HepG2 (cell line): ENCODE results near the gene DCP1B. TPM values are rescaled to one million over a fixed set of nuclear protein-coding genes. Genes with fewer than 3 reads are reported as not detected.

Experiments used
- ATAC-seq: fragments of 200-7000 bp; cut with Tn5 transposase; 3 replicates; pipeline ENCODE4 v1.9.1; 2020; ENCODE audit warnings: mild to moderate bottlenecking, moderate library complexity
- BruUV-seq: library from RNA; stranded (reverse); fragments of 400-500 nt; replicated peaks from 2 replicates; lab custom pipeline; 2021; lab: Mats Ljungman, UMichigan
- CTCF ChIA-PET: fragments of 300-600 bp; formaldehyde crosslinking; extraction: SDS; loops from one replicate; lab custom pipeline; 2021; ENCODE audit warnings: low total read pairs, inconsistent platforms, low intra/inter-chr PET ratio; lab: Yijun Ruan, JAX
- POLR2A ChIA-PET: fragments of 350-600 bp; sonication (Branson Sonifier 250); formaldehyde crosslinking; loops from one replicate; lab custom pipeline; 2020; ENCODE audit warnings: antibody characterized with exemption, inconsistent platforms; lab: Yijun Ruan, JAX
- DNase-seq: peaks from one replicate; pipeline ENCODE4 v3.0.0-alpha.2; 2015; ENCODE audit warnings: low spot score
- FAIRE-seq: peaks from 3 replicates; lab custom pipeline; 2011; peaks lifted over from hg19 to GRCh38; lab: Jason Lieb, UNC
- H2AFZ ChIP-seq: one replicate; pipeline ENCODE4 v1.6.1; 2011; ENCODE audit warnings: low read length, inconsistent platforms
- H3K27ac ChIP-seq: fragments of 300-600 bp; 3 replicates; pipeline ENCODE4 v1.8.0; 2011; ENCODE audit warnings: mixed run types, mild to moderate bottlenecking, mixed read lengths, low read length, inconsistent platforms; ENCODE audit not compliant: insufficient read depth; ENCODE audit errors: extremely low read length
- H3K27me3 ChIP-seq, 2 experiments: fragments of 200-600 bp in 1 of 2; 2 replicates in 1 of 2; 3 replicates in 1 of 2; pipeline versions ENCODE4 v1.6.0 to v1.8.0; 2011; ENCODE audit warnings: low read length in 2 of 2, mild to moderate bottlenecking in 2 of 2, moderate library complexity in 2 of 2, inconsistent platforms in 1 of 2; ENCODE audit not compliant: insufficient read depth in 2 of 2, control insufficient read depth in 1 of 2
- H3K36me3 ChIP-seq, 2 experiments: fragments of 200-600 bp in 1 of 2; replicated peaks in 1 of 2; 2 replicates in 1 of 2; 3 replicates in 1 of 2; pipeline versions ENCODE4 v1.5.1 to v1.8.0; 2011; ENCODE audit warnings: low read length in 2 of 2, inconsistent platforms in 1 of 2; ENCODE audit not compliant: insufficient read depth in 2 of 2, control insufficient read depth in 1 of 2
- H3K4me1 ChIP-seq: 2 replicates; pipeline ENCODE4 v1.5.1; 2012; ENCODE audit warnings: low read length, inconsistent platforms; ENCODE audit not compliant: insufficient read depth
- H3K4me2 ChIP-seq: 2 replicates; pipeline ENCODE4 v1.6.0; 2011; ENCODE audit warnings: low read depth, low read length, inconsistent platforms
- H3K4me3 ChIP-seq, 3 experiments: fragments of 200-600 bp in 1 of 3; sonication (generic), shearing (Covaris generic) in 1 of 3; replicated peaks in 1 of 3; 2 replicates each; pipeline ENCODE4 v1.5.1; 2011 to 2016; ENCODE audit warnings: low read length in 3 of 3, inconsistent platforms in 2 of 3, low read depth in 2 of 3, mild to moderate bottlenecking in 2 of 3, control low read depth in 1 of 3, mixed read lengths in 1 of 3; ENCODE audit not compliant: insufficient read depth in 1 of 3
- H3K79me2 ChIP-seq: one replicate; pipeline ENCODE4 v1.6.1; 2011; ENCODE audit warnings: low read length, inconsistent platforms; ENCODE audit not compliant: insufficient read depth
- H3K9ac ChIP-seq: 2 replicates; pipeline ENCODE4 v1.6.0; 2011; ENCODE audit warnings: mild to moderate bottlenecking, low read depth, low read length, inconsistent platforms; ENCODE audit not compliant: insufficient read depth
- H3K9me3 ChIP-seq: 2 replicates; pipeline ENCODE4 v1.5.1; 2012; ENCODE audit warnings: mild to moderate bottlenecking, low read length
- H4K20me1 ChIP-seq: 2 replicates; pipeline ENCODE4 v1.6.0; 2011; ENCODE audit warnings: inconsistent platforms, mild to moderate bottlenecking, low read length, moderate library complexity; ENCODE audit not compliant: insufficient read depth
- CBFB ChIP-seq: sonication (generic); formaldehyde crosslinking; IDR thresholded peaks from 2 replicates; pipeline ENCODE4 v1.4.0; 2020; ENCODE audit warnings: missing genetic modification reagents
- EZH2 ChIP-seq: conservative IDR thresholded peaks from 2 replicates; pipeline ENCODE4 v1.6.1; 2012; ENCODE audit warnings: mild to moderate bottlenecking, low read depth, low read length, moderate library complexity
- ISL2 ChIP-seq: sonication (generic); formaldehyde crosslinking; IDR thresholded peaks from 2 replicates; pipeline ENCODE4 v1.5.0; 2020; ENCODE audit warnings: missing genetic modification reagents
- ZBTB42 ChIP-seq: sonication (generic); formaldehyde crosslinking; IDR thresholded peaks from 2 replicates; pipeline ENCODE4 v1.5.0; 2020; ENCODE audit warnings: mild to moderate bottlenecking, missing genetic modification reagents
- ZNF274 ChIP-seq: sonication (generic); formaldehyde crosslinking; IDR thresholded peaks from 2 replicates; pipeline ENCODE4 v1.5.1; 2020; ENCODE audit warnings: mild to moderate bottlenecking, missing genetic modification reagents
- ZNF292 ChIP-seq: sonication (generic); formaldehyde crosslinking; IDR thresholded peaks from 2 replicates; pipeline ENCODE4 v1.8.1; 2022; ENCODE audit warnings: mild to moderate bottlenecking, low read depth, missing genetic modification reagents, borderline replicate concordance
- ZNF33A ChIP-seq: sonication (generic); formaldehyde crosslinking; IDR thresholded peaks from 2 replicates; pipeline ENCODE4 v1.5.1; 2020; ENCODE audit warnings: missing genetic modification reagents, mild to moderate bottlenecking, moderate library complexity, borderline replicate concordance
- ZNF350 ChIP-seq: sonication (generic); formaldehyde crosslinking; IDR thresholded peaks from 2 replicates; pipeline ENCODE4 v1.4.0; 2020; ENCODE audit warnings: mild to moderate bottlenecking, low read depth, missing genetic modification reagents, borderline replicate concordance
- WGBS: methylation state at CpG from one replicate; pipeline ENCODE4 v1.1.6; 2017; ENCODE audit warnings: low lambda C conversion rate; 5-methylcytosine and 5-hydroxymethylcytosine counted together
- in situ Hi-C: cut with HindIII; loops from 2 replicates; pipeline ENCODE4 v1.10.0; 2017; ENCODE audit warnings: low pct_unique_long_range_greater_than_20kb; ENCODE audit not compliant: extremely low pct_ligation_motif_present
- intact Hi-C: fragments of 100-400 bp; cut with micrococcal nuclease; formaldehyde crosslinking; loops from one replicate; pipeline ENCODE4 v1.10.0; 2022; ENCODE audit not compliant: unreplicated experiment
- polyA plus RNA-seq, 8 experiments: library from polyadenylated mRNA; depleted of rRNA in 3 of 8; stranded (reverse) in 7 of 8; unstranded in 1 of 8; fragments of >200 nt; fragmentation: Illumina TruSeq in 4 of 8; extraction: Trizol in 4 of 8; gene quantifications; 2 replicates each; pipeline versions ENCODE4 v1.2.1 to v1.2.3, GENCODE V29; 2011 to 2016; ENCODE audit warnings: low read depth in 4 of 8, missing spikeins in 1 of 8, mixed read lengths in 1 of 8; ENCODE audit not compliant: insufficient read depth in 1 of 8
- total RNA-seq, 5 experiments: library from RNA; depleted of rRNA; stranded (reverse); fragments of >200 nt; fragmentation: Illumina TruSeq; extraction: Trizol; gene quantifications; 2 replicates each; pipeline ENCODE4 v1.2.3, GENCODE V29; 2016; ENCODE audit warnings: low read depth in 1 of 5
- TF ChIP-seq, protein P1 (sequence below): sonication (generic); formaldehyde crosslinking; IDR thresholded peaks from 2 replicates; pipeline ENCODE4 v1.8.0; 2023; ENCODE audit warnings: mild to moderate bottlenecking, missing genetic modification reagents
- TF ChIP-seq, protein P2 (sequence below): sonication (generic); formaldehyde crosslinking; IDR thresholded peaks from 2 replicates; pipeline ENCODE4 v1.4.0; 2020; ENCODE audit warnings: missing genetic modification reagents
- TF ChIP-seq, protein P3 (sequence below): sonication (generic); formaldehyde crosslinking; IDR thresholded peaks from 2 replicates; pipeline ENCODE4 v1.4.0; 2020; ENCODE audit warnings: missing genetic modification reagents
- TF ChIP-seq, protein P4 (sequence below): IDR thresholded peaks from 2 replicates; pipeline ENCODE4 v1.6.1; 2016; ENCODE audit warnings: mild to moderate bottlenecking
- TF ChIP-seq, protein P5 (sequence below): sonication (generic); formaldehyde crosslinking; IDR thresholded peaks from 2 replicates; pipeline ENCODE4 v1.4.0; 2020; ENCODE audit warnings: missing genetic modification reagents, borderline replicate concordance

Gene DCP1B
- total and polyA plus RNA-seq, 2 of the 13 experiments (the other 11 are each of a cell fraction or from before 2014, with no cell fraction given): 11.4 to 27.2 TPM

DNA sequence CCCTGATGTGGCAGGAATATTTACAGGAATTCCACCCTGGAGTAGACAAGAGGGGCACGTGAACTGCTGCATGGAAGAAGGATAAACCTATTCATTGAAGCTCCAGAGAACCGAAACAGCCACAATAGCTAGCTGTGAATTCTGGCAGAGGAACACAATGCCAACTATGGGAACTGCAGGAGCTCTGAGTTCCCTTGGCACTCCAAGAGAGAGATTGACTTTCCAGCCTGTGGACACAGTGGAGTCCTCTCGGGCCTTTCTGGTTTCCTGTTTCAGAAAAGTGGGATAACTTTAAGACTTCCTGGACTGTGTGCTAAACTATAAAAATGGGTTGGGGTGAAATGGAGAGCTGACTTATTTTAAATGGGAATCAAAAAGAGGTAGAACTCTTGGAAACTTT, 97.7 kb downstream of the DCP1B start:
- no peak overlapping the region for H3K4me2 ChIP-seq
- DNase-seq: no peak
- H3K9ac ChIP-seq: no peak overlapping the region
- ChIA-PET CTCF (no interaction called here), POLR2A (no interaction called here)
- no peak for ATAC-seq
- WGBS: 4% methylated on average over 3 of the region's 3 CpGs
- H3K4me1 ChIP-seq: no peaks in the 10 kb centered on the region
- in situ Hi-C loops: no loop called here
- no peak for FAIRE-seq
- H3K79me2 ChIP-seq: no peaks in the 10 kb centered on the region
- peaks cover 16% of the 10 kb centered on the region for H3K9me3 ChIP-seq
- no peak overlapping the region for H3K4me3 ChIP-seq
- no peaks in the 10 kb centered on the region for H4K20me1 ChIP-seq
- no peak overlapping the region for H2AFZ ChIP-seq
- no peaks in the 10 kb centered on the region for H3K36me3 ChIP-seq
- H3K27me3 ChIP-seq: peaks cover 0 to 3% of the 10 kb centered on the region in 2 experiments; a peak in 1 of 5 replicates
- BruUV-seq: no TSS peak
- intact Hi-C loops: no loop called here
- H3K27ac ChIP-seq: no peak overlapping the region
- TF ChIP-seq, protein P1, sequence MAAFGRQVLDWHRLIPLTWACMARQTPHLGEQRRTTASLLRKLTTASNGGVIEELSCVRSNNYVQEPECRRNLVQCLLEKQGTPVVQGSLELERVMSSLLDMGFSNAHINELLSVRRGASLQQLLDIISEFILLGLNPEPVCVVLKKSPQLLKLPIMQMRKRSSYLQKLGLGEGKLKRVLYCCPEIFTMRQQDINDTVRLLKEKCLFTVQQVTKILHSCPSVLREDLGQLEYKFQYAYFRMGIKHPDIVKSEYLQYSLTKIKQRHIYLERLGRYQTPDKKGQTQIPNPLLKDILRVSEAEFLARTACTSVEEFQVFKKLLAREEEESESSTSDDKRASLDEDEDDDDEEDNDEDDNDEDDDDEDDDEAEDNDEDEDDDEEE (CRISPR knock-in tag): no peak
- TF ChIP-seq ZBTB42 (CRISPR knock-in tag): no peak
- no peak for TF ChIP-seq ZNF274 (CRISPR knock-in tag)
- TF ChIP-seq ZNF33A: no peak
- no peak for TF ChIP-seq CBFB (CRISPR knock-in tag)
- TF ChIP-seq ZNF350: no peak
- TF ChIP-seq, protein P2, sequence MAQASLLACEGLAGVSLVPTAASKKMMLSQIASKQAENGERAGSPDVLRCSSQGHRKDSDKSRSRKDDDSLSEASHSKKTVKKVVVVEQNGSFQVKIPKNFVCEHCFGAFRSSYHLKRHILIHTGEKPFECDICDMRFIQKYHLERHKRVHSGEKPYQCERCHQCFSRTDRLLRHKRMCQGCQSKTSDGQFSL (CRISPR knock-in tag): no peak
- TF ChIP-seq, protein P3, sequence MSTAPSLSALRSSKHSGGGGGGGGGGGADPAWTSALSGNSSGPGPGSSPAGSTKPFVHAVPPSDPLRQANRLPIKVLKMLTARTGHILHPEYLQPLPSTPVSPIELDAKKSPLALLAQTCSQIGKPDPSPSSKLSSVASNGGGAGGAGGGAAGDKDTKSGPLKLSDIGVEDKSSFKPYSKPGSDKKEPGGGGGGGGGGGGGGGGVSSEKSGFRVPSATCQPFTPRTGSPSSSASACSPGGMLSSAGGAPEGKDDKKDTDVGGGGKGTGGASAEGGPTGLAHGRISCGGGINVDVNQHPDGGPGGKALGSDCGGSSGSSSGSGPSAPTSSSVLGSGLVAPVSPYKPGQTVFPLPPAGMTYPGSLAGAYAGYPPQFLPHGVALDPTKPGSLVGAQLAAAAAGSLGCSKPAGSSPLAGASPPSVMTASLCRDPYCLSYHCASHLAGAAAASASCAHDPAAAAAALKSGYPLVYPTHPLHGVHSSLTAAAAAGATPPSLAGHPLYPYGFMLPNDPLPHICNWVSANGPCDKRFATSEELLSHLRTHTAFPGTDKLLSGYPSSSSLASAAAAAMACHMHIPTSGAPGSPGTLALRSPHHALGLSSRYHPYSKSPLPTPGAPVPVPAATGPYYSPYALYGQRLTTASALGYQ: no peak
- TF ChIP-seq, protein P4, sequence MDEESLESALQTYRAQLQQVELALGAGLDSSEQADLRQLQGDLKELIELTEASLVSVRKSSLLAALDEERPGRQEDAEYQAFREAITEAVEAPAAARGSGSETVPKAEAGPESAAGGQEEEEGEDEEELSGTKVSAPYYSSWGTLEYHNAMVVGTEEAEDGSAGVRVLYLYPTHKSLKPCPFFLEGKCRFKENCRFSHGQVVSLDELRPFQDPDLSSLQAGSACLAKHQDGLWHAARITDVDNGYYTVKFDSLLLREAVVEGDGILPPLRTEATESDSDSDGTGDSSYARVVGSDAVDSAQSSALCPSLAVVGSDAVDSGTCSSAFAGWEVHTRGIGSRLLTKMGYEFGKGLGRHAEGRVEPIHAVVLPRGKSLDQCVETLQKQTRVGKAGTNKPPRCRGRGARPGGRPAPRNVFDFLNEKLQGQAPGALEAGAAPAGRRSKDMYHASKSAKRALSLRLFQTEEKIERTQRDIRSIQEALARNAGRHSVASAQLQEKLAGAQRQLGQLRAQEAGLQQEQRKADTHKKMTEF (CRISPR knock-in tag): no peak
- TF ChIP-seq EZH2: no peak
- no peak for TF ChIP-seq ZNF292 (CRISPR knock-in tag)
- no peak for TF ChIP-seq ISL2 (CRISPR knock-in tag)
- TF ChIP-seq, protein P5, sequence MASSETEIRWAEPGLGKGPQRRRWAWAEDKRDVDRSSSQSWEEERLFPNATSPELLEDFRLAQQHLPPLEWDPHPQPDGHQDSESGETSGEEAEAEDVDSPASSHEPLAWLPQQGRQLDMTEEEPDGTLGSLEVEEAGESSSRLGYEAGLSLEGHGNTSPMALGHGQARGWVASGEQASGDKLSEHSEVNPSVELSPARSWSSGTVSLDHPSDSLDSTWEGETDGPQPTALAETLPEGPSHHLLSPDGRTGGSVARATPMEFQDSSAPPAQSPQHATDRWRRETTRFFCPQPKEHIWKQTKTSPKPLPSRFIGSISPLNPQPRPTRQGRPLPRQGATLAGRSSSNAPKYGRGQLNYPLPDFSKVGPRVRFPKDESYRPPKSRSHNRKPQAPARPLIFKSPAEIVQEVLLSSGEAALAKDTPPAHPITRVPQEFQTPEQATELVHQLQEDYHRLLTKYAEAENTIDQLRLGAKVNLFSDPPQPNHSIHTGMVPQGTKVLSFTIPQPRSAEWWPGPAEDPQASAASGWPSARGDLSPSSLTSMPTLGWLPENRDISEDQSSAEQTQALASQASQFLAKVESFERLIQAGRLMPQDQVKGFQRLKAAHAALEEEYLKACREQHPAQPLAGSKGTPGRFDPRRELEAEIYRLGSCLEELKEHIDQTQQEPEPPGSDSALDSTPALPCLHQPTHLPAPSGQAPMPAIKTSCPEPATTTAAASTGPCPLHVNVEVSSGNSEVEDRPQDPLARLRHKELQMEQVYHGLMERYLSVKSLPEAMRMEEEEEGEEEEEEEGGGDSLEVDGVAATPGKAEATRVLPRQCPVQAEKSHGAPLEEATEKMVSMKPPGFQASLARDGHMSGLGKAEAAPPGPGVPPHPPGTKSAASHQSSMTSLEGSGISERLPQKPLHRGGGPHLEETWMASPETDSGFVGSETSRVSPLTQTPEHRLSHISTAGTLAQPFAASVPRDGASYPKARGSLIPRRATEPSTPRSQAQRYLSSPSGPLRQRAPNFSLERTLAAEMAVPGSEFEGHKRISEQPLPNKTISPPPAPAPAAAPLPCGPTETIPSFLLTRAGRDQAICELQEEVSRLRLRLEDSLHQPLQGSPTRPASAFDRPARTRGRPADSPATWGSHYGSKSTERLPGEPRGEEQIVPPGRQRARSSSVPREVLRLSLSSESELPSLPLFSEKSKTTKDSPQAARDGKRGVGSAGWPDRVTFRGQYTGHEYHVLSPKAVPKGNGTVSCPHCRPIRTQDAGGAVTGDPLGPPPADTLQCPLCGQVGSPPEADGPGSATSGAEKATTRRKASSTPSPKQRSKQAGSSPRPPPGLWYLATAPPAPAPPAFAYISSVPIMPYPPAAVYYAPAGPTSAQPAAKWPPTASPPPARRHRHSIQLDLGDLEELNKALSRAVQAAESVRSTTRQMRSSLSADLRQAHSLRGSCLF (CRISPR knock-in tag): no peak
